Measurements from ENCODE around the gene EIF5.

Gene EIF5

GRCh38 chr14:103311171-103311997, 22.7 kb upstream of the EIF5 start:
- no peak for DNase-seq

GRCh38 chr14:103312006-103312635, 21.9 kb upstream of the EIF5 start:
- no peak for DNase-seq

GRCh38 chr14:103313704-103314103, 20.3 kb upstream of the EIF5 start:
- no peak for DNase-seq

- DNase-seq = no peak
Measured at GRCh38 chr14:103314496-103315277, 19.4 kb upstream of the EIF5 start.

- no peak for DNase-seq
Measured at GRCh38 chr14:103315351-103315911, 18.6 kb upstream of the EIF5 start.

- DNase-seq = no peak
Measured at GRCh38 chr14:103315941-103316340, 18.1 kb upstream of the EIF5 start.

- no peak for DNase-seq
Measured at GRCh38 chr14:103316721-103317121, 17.3 kb upstream of the EIF5 start.

- DNase-seq = no peak
Measured at GRCh38 chr14:103317251-103317650, 16.8 kb upstream of the EIF5 start.

GRCh38 chr14:103317976-103318580, 16.0 kb upstream of the EIF5 start:
- no peak for DNase-seq

GRCh38 chr14:103318750-103319419, 15.2 kb upstream of the EIF5 start:
- DNase-seq = no peak

- DNase-seq = no peak
Measured at GRCh38 chr14:103319422-103319821, 14.6 kb upstream of the EIF5 start.

GRCh38 chr14:103326078-103326477, 8.0 kb upstream of the EIF5 start:
- no peak for DNase-seq

- no peak for DNase-seq
Measured at GRCh38 chr14:103328941-103329340, 5.1 kb upstream of the EIF5 start.

GRCh38 chr14:103329401-103330347, 4.4 kb upstream of the EIF5 start:
- no peak for DNase-seq

- no peak for DNase-seq
Measured at GRCh38 chr14:103330536-103330935, 3.5 kb upstream of the EIF5 start.

- DNase-seq = no peak
Measured at GRCh38 chr14:103332143-103332919, 1.7 kb upstream of the EIF5 start.

- peak; percentile 80 to 84 for DNase-seq
Measured at GRCh38 chr14:103334644-103335622, 896 bp downstream of the EIF5 start.

GRCh38 chr14:103336191-103336590, 2.2 kb downstream of the EIF5 start:
- DNase-seq = no peak

GRCh38 chr14:103337794-103338193, 3.8 kb downstream of the EIF5 start:
- no peak for DNase-seq
